HCT116 (cell line): Measurements from ENCODE around the gene NEURL4. TPM values are rescaled to one million over a fixed set of nuclear protein-coding genes. Genes with fewer than 3 reads are reported as not detected.

Experiments used
- ATAC-seq: fragments of 200-7000 bp; cut with Tn5 transposase; 2 replicates; pipeline ENCODE4 v1.9.1; 2020; ENCODE audit warnings: mild to moderate bottlenecking, moderate library complexity
- BruUV-seq: library from RNA; stranded (reverse); fragments of 400-500 nt; replicated peaks from 2 replicates; lab custom pipeline; 2021; lab: Mats Ljungman, UMichigan
- CTCF ChIA-PET: fragments of 300-600 bp; sonication (Branson Sonifier 250); formaldehyde crosslinking; loops from one replicate; lab custom pipeline; 2021; ENCODE audit warnings: antibody characterized with exemption; lab: Charles Lee
- POLR2A ChIA-PET: fragments of 300-600, 350-600 bp; sonication (Branson Sonifier 250); formaldehyde crosslinking; loops from one replicate; lab custom pipeline; 2021; ENCODE audit warnings: antibody characterized with exemption; lab: Charles Lee
- RAD21 ChIA-PET, 2 experiments: fragments of 300-600 bp; sonication (Branson Sonifier 250); formaldehyde crosslinking; loops; one replicate each; lab custom pipeline; 2023; ENCODE audit warnings: low total read pairs in 2 of 2; ENCODE audit not compliant: uncharacterized antibody in 2 of 2, unreplicated experiment in 2 of 2, low non-redundant PET in 1 of 2; lab: Charles Lee
- DNase-seq: peaks from one replicate; pipeline ENCODE4 v3.0.0-alpha.2; 2010; ENCODE audit warnings: low read depth, low spot score
- H2AFZ ChIP-seq: fragments of 200-600 bp; shearing (Covaris generic), sonication (generic); 2 replicates; pipeline ENCODE4 v1.6.1; 2017; ENCODE audit warnings: low read depth, mixed run types, mixed read lengths, antibody characterized with exemption, low read length; ENCODE audit not compliant: poor library complexity, severe bottlenecking
- H3K27ac ChIP-seq: 2 replicates; pipeline ENCODE4 v1.5.1; 2012; ENCODE audit warnings: low read depth, low read length
- H3K27me3 ChIP-seq: fragments of 200-600 bp; sonication (generic); 2 replicates; pipeline ENCODE4 v1.6.1; 2016; ENCODE audit warnings: mixed run types, low read length, mixed read lengths; ENCODE audit not compliant: insufficient read depth
- H3K36me3 ChIP-seq, 2 experiments: fragments of 200-500 bp in 1 of 2; fragments of 200-600 bp in 1 of 2; sonication (Bioruptor generic) in 1 of 2; sonication (generic) in 1 of 2; 2 replicates each; pipeline versions ENCODE4 v1.5.1 to v1.6.1; 2014 to 2016; ENCODE audit warnings: low read length in 2 of 2, inconsistent platforms in 1 of 2, mixed read lengths in 1 of 2, mixed run types in 1 of 2; ENCODE audit not compliant: insufficient read depth in 2 of 2, control insufficient read depth in 1 of 2
- H3K4me1 ChIP-seq, 2 experiments: fragments of 200-600 bp in 1 of 2; sonication (generic) in 1 of 2; 2 replicates each; pipeline versions ENCODE4 v1.5.1 to v1.6.1; 2012 to 2017; ENCODE audit warnings: low read length in 2 of 2, inconsistent platforms in 1 of 2, mild to moderate bottlenecking in 1 of 2, mixed read lengths in 1 of 2, mixed run types in 1 of 2, moderate library complexity in 1 of 2; ENCODE audit not compliant: insufficient read depth in 2 of 2, control insufficient read depth in 1 of 2
- H3K4me2 ChIP-seq: fragments of 200-600 bp; sonication (generic); 2 replicates; pipeline ENCODE4 v1.6.1; 2017; ENCODE audit warnings: mixed run types, low read length, mixed read lengths
- H3K4me3 ChIP-seq, 2 experiments: fragments of 200-600 bp in 1 of 2; sonication (generic) in 1 of 2; replicated peaks in 1 of 2; 2 replicates each; pipeline ENCODE4 v1.5.1; 2011 to 2016; ENCODE audit warnings: low read length in 2 of 2, control low read depth in 1 of 2, low read depth in 1 of 2, mild to moderate bottlenecking in 1 of 2, mixed read lengths in 1 of 2, mixed run types in 1 of 2
- H3K79me2 ChIP-seq: fragments of 200-600 bp; sonication (generic); 2 replicates; pipeline ENCODE4 v1.6.1; 2017; ENCODE audit warnings: mild to moderate bottlenecking, mixed run types, low read length, moderate library complexity, mixed read lengths; ENCODE audit not compliant: insufficient read depth
- H3K9ac ChIP-seq: fragments of 200-600 bp; sonication (generic); 2 replicates; pipeline ENCODE4 v1.6.1; 2016; ENCODE audit warnings: low read length, mixed read lengths
- H3K9me2 ChIP-seq: fragments of 200-600 bp; sonication (generic), shearing (Covaris generic); 2 replicates; pipeline ENCODE4 v1.6.1; 2017; ENCODE audit warnings: mixed run types, mild to moderate bottlenecking, moderate library complexity; ENCODE audit not compliant: insufficient read depth
- H3K9me3 ChIP-seq, 2 experiments: fragments of 200-500 bp in 1 of 2; fragments of 200-600 bp in 1 of 2; sonication (Bioruptor generic) in 1 of 2; sonication (generic) in 1 of 2; 2 replicates each; pipeline ENCODE4 v1.6.1; 2014 to 2017; ENCODE audit warnings: low read length in 2 of 2, mixed read lengths in 2 of 2, inconsistent platforms in 1 of 2, low read depth in 1 of 2, mild to moderate bottlenecking in 1 of 2, mixed run types in 1 of 2, moderate library complexity in 1 of 2; ENCODE audit not compliant: control insufficient read depth in 1 of 2, insufficient read depth in 1 of 2
- H4K20me1 ChIP-seq: fragments of 200-600 bp; sonication (generic), shearing (Covaris generic); 2 replicates; pipeline ENCODE4 v1.6.1; 2017; ENCODE audit warnings: mixed run types, mild to moderate bottlenecking, moderate library complexity; ENCODE audit not compliant: insufficient read depth
- ATF3 ChIP-seq: IDR thresholded peaks from 2 replicates; pipeline ENCODE4 v1.6.1; 2012
- CEBPB ChIP-seq: IDR thresholded peaks from 2 replicates; pipeline ENCODE4 v1.6.1; 2012; ENCODE audit warnings: low read depth
- ELF1 ChIP-seq: IDR thresholded peaks from 2 replicates; pipeline ENCODE4 v1.6.1; 2012; ENCODE audit warnings: low read depth, borderline replicate concordance
- EZH2 ChIP-seq: fragments of 200-600 bp; sonication (generic); IDR thresholded peaks from 2 replicates; pipeline ENCODE4 v1.6.1; 2017; ENCODE audit warnings: antibody characterized with exemption, mixed run types
- FOSL1 ChIP-seq: IDR thresholded peaks from 2 replicates; pipeline ENCODE4 v1.6.1; 2012; ENCODE audit warnings: low read depth
- JUND ChIP-seq: IDR thresholded peaks from 2 replicates; pipeline ENCODE4 v1.6.1; 2012
- MAX ChIP-seq: IDR thresholded peaks from 2 replicates; pipeline ENCODE4 v1.6.1; 2012
- POLR2A ChIP-seq: IDR thresholded peaks from 2 replicates; pipeline ENCODE4 v1.7.0; 2011; ENCODE audit warnings: borderline replicate concordance; ENCODE audit not compliant: insufficient read depth, insufficient read length; ENCODE audit errors: extremely low read depth
- POLR2AphosphoS5 ChIP-seq: IDR thresholded peaks from 2 replicates; pipeline ENCODE4 v1.6.1; 2011; ENCODE audit warnings: mild to moderate bottlenecking, low read depth, low read length, moderate library complexity
- RAD21 ChIP-seq: IDR thresholded peaks from 2 replicates; pipeline ENCODE4 v1.6.1; 2012; ENCODE audit warnings: low read depth, mild to moderate bottlenecking
- SIN3A ChIP-seq: IDR thresholded peaks from 2 replicates; pipeline ENCODE4 v1.6.1; 2012; ENCODE audit warnings: low read depth
- SP1 ChIP-seq: IDR thresholded peaks from 2 replicates; pipeline ENCODE4 v1.6.1; 2012; ENCODE audit warnings: low read depth
- SRF ChIP-seq: IDR thresholded peaks from 2 replicates; pipeline ENCODE4 v1.6.1; 2012; ENCODE audit warnings: low read depth
- TCF7L2 ChIP-seq: IDR thresholded peaks from 2 replicates; pipeline ENCODE4 v1.7.0; 2011; ENCODE audit warnings: borderline replicate concordance, inconsistent platforms; ENCODE audit not compliant: insufficient read depth, insufficient read length; ENCODE audit errors: extremely low read depth
- YY1 ChIP-seq: IDR thresholded peaks from 2 replicates; pipeline ENCODE4 v1.6.1; 2011; ENCODE audit warnings: low read length, low read depth, moderate library complexity, mild to moderate bottlenecking; ENCODE audit not compliant: insufficient replicate concordance; ENCODE audit errors: extremely low read depth
- ZFX ChIP-seq: fragments of 450-650 bp; IDR thresholded peaks from 2 replicates; pipeline ENCODE4 v1.6.1; 2017
- ZNF274 ChIP-seq: fragments of 200-500 bp; sonication (Bioruptor generic); IDR thresholded peaks from 2 replicates; pipeline ENCODE4 v1.6.1; 2014; ENCODE audit warnings: mild to moderate bottlenecking, low read depth, low read length, inconsistent platforms
- intact Hi-C: fragments of 100-400 bp; cut with micrococcal nuclease; formaldehyde crosslinking; loops from 2 replicates; pipeline ENCODE4 v1.10.0; 2022
- total RNA-seq: library from RNA; stranded (reverse); gene quantifications from one replicate; pipeline ENCODE4 v1.2.1, GENCODE V29; 2021; ENCODE audit not compliant: unreplicated experiment

The NEURL4 gene
- total RNA-seq, 1 experiment from 2014 or later: 56.9 TPM

GRCh38 chr17:7307686-7308624 lies 21.2 kb downstream of the NEURL4 start:
- H3K9ac ChIP-seq: peak overlapping the region; percentile 99
- H4K20me1 ChIP-seq: peaks cover 30% of the 10 kb centered on the region
- peaks cover 55% of the 10 kb centered on the region for H3K79me2 ChIP-seq
- peak; percentile 45; the same call in 1 of the 2 replicates for TF ChIP-seq ZFX
- TF ChIP-seq ATF3: no peak
- peak; percentile 74 for TF ChIP-seq MAX
- TF ChIP-seq, all 23 proteins: peak for 2
- intact Hi-C loops: loop anchor here (2.0 to 5.0 kb wide), 2 partner anchors 43 to 56 kb away; partner anchors contain the start of genes CTDNEP1 and ELP5
- DNase-seq: no peak
- Histone ChIP-seq H3K27ac (peak overlapping the region; percentile 98), H3K4me2 (peak overlapping the region; percentile 88), H3K9me3 (no peaks in the 10 kb centered on the region), H3K36me3 (peaks cover 27 to 42% of the 10 kb centered on the region in 2 experiments), H2AFZ (no peak overlapping the region), H3K4me1 (peaks cover 24 to 47% of the 10 kb centered on the region in 2 experiments), H3K4me3 (peak overlapping the region; percentile 90 to 99), H3K27me3 (no peaks in the 10 kb centered on the region), H3K9me2 (no peaks in the 10 kb centered on the region)
- BruUV-seq: no TSS peak
- ATAC-seq: peak; percentile 16
- ChIA-PET RAD21 (no interaction called here), CTCF (no interaction called here), POLR2A (interaction anchor here (0.6 to 1.6 kb wide), 4 partner anchors 10 to 96 kb away, joined by 3 to 9 read pairs (median 3); partner anchors contain the start of genes GABARAP, NEURL4 and TMEM256)

GRCh38 chr17:7306911-7307685 lies 22.0 kb downstream of the NEURL4 start, which contains the start of gene EIF5A:
EIF5A (plus strand) TSS chr17:7307628; CDS start chr17:7309636, 2,008 bp downstream.
- no TSS peak for BruUV-seq
- H3K36me3 ChIP-seq: peaks cover 20 to 34% of the 10 kb centered on the region in 2 experiments
- POLR2A ChIA-PET: no interaction called here
- H2AFZ ChIP-seq: no peak within 1 kb of the TSS
- intact Hi-C loops: loop anchor here (2.0 to 5.0 kb wide), 2 partner anchors 44 to 55 kb away; partner anchors contain the start of genes CTDNEP1 and ELP5
- peak within 1 kb of the TSS; percentile 98 for H3K27ac ChIP-seq
- CTCF ChIA-PET: no interaction called here
- peak within 1 kb of the TSS; percentile 90 to 99 for H3K4me3 ChIP-seq
- no peaks in the 10 kb centered on the region for H3K27me3 ChIP-seq
- H4K20me1 ChIP-seq: peaks cover 24% of the 10 kb centered on the region
- peak; percentile 100 for DNase-seq
- RAD21 ChIA-PET: no interaction called here
- no peaks in the 10 kb centered on the region for H3K9me2 ChIP-seq
- H3K4me1 ChIP-seq: peaks cover 19 to 41% of the 10 kb centered on the region in 2 experiments
- H3K79me2 ChIP-seq: peaks cover 46% of the 10 kb centered on the region
- peak within 1 kb of the TSS; percentile 99 for H3K9ac ChIP-seq
- H3K9me3 ChIP-seq: no peaks in the 10 kb centered on the region
- ATAC-seq: peak; percentile 80
- peak within 1 kb of the TSS; percentile 88 for H3K4me2 ChIP-seq
- no peak for TF ChIP-seq ELF1
- TF ChIP-seq SIN3A: no peak; the same call in 1 of the 2 replicates
- peak; percentile 92 for TF ChIP-seq YY1
- peak; percentile 77 for TF ChIP-seq POLR2AphosphoS5
- TF ChIP-seq RAD21: no peak
- peak; percentile 43; the same call in 1 of the 2 replicates for TF ChIP-seq SP1
- peak; percentile 45 for TF ChIP-seq TCF7L2
- TF ChIP-seq ATF3: no peak
- TF ChIP-seq CEBPB: no peak
- no peak for TF ChIP-seq JUND
- TF ChIP-seq EZH2: no peak
- no peak; the same call in 1 of the 2 replicates for TF ChIP-seq SRF
- TF ChIP-seq ZNF274: no peak
- TF ChIP-seq POLR2A: peak; percentile 79
- no peak for TF ChIP-seq FOSL1
